Measurements from ENCODE around the gene BEST1.

- TF ChIP-seq, protein P1, sequence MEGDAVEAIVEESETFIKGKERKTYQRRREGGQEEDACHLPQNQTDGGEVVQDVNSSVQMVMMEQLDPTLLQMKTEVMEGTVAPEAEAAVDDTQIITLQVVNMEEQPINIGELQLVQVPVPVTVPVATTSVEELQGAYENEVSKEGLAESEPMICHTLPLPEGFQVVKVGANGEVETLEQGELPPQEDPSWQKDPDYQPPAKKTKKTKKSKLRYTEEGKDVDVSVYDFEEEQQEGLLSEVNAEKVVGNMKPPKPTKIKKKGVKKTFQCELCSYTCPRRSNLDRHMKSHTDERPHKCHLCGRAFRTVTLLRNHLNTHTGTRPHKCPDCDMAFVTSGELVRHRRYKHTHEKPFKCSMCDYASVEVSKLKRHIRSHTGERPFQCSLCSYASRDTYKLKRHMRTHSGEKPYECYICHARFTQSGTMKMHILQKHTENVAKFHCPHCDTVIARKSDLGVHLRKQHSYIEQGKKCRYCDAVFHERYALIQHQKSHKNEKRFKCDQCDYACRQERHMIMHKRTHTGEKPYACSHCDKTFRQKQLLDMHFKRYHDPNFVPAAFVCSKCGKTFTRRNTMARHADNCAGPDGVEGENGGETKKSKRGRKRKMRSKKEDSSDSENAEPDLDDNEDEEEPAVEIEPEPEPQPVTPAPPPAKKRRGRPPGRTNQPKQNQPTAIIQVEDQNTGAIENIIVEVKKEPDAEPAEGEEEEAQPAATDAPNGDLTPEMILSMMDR (conservative IDR thresholded peaks at IDR 0.05): no peak
- no peak for TF ChIP-seq EZH2 (IDR thresholded peaks at IDR 0.05; ENCODE audit: low read depth)
Observed at GRCh38 chr11:61911701-61912529, 38.2 kb upstream of the BEST1 start.

All from PC-9 (cell line).